Panc1 (cell line): Measurements from ENCODE around the gene TOR1AIP2. TPM values are rescaled to one million over a fixed set of nuclear protein-coding genes. Genes with fewer than 3 reads are reported as not detected.

Experiments
- ATAC-seq: fragments of 200-7000 bp; cut with Tn5 transposase; 2 replicates; pipeline ENCODE4 v1.9.1; 2020; ENCODE audit warnings: mild to moderate bottlenecking, moderate library complexity
- BruUV-seq: library from RNA; stranded (reverse); fragments of 400-500 nt; replicated peaks from 2 replicates; lab custom pipeline; 2021; lab: Mats Ljungman, UMichigan
- CTCF ChIA-PET: fragments of 300-600 bp; sonication (Branson Sonifier 250); formaldehyde crosslinking; loops from one replicate; lab custom pipeline; 2022; ENCODE audit warnings: antibody characterized with exemption; lab: Charles Lee
- POLR2A ChIA-PET: fragments of 300-600 bp; sonication (Branson Sonifier 250); formaldehyde crosslinking; loops from one replicate; lab custom pipeline; 2022; ENCODE audit warnings: antibody characterized with exemption; lab: Charles Lee
- DNase-seq: peaks from one replicate; pipeline ENCODE4 v3.0.0-alpha.2; 2010; ENCODE audit warnings: low read depth, low spot score
- H3K27ac ChIP-seq: 2 replicates; pipeline ENCODE4 v1.5.1; 2011; ENCODE audit warnings: mild to moderate bottlenecking, low read length, inconsistent platforms
- H3K27me3 ChIP-seq: fragments of 200-500 bp; sonication (Bioruptor generic); 2 replicates; pipeline ENCODE4 v1.6.0; 2014; ENCODE audit warnings: low read length, inconsistent platforms; ENCODE audit not compliant: control insufficient read depth, insufficient read depth
- H3K36me3 ChIP-seq: fragments of 200-500 bp; sonication (Bioruptor generic); 2 replicates; pipeline ENCODE4 v1.5.1; 2014; ENCODE audit warnings: inconsistent platforms, mild to moderate bottlenecking, low read length, moderate library complexity; ENCODE audit not compliant: control insufficient read depth, insufficient read depth
- H3K4me1 ChIP-seq: 2 replicates; pipeline ENCODE4 v1.5.1; 2011; ENCODE audit warnings: inconsistent platforms, mild to moderate bottlenecking, low read length, moderate library complexity; ENCODE audit not compliant: control insufficient read depth, insufficient read depth
- H3K4me3 ChIP-seq, 2 experiments: 2 replicates each; pipeline ENCODE4 v1.5.1; 2011 to 2012; ENCODE audit warnings: low read depth in 2 of 2, low read length in 2 of 2, mild to moderate bottlenecking in 2 of 2, inconsistent platforms in 1 of 2, moderate library complexity in 1 of 2
- H3K9me3 ChIP-seq: fragments of 200-500 bp; sonication (Bioruptor generic); 2 replicates; pipeline ENCODE4 v1.5.1; 2014; ENCODE audit warnings: low read depth, mild to moderate bottlenecking, inconsistent platforms, low read length, moderate library complexity; ENCODE audit not compliant: control insufficient read depth, insufficient read depth
- POLR2AphosphoS5 ChIP-seq: IDR thresholded peaks from 2 replicates; pipeline ENCODE4 v1.6.1; 2012; ENCODE audit warnings: mild to moderate bottlenecking, low read depth, low read length, moderate library complexity
- SIN3A ChIP-seq: IDR thresholded peaks from 2 replicates; pipeline ENCODE4 v1.6.1; 2012; ENCODE audit warnings: low read depth, mild to moderate bottlenecking, low read length, moderate library complexity, borderline replicate concordance; ENCODE audit not compliant: insufficient read depth
- TCF7L2 ChIP-seq: IDR thresholded peaks from 2 replicates; pipeline ENCODE4 v1.6.1; 2011; ENCODE audit warnings: mild to moderate bottlenecking, low read depth, low read length, inconsistent platforms
- in situ Hi-C: cut with HindIII; loops from 2 replicates; pipeline ENCODE4 v1.10.0; 2016; ENCODE audit warnings: low sequenced_read_pairs, low pct_unique_long_range_greater_than_20kb
- intact Hi-C: fragments of 100-400 bp; cut with micrococcal nuclease; formaldehyde crosslinking; loops from one replicate; pipeline ENCODE4 v1.10.0; 2022; ENCODE audit not compliant: unreplicated experiment
- total RNA-seq: library from RNA; stranded (reverse); gene quantifications from one replicate; pipeline ENCODE4 v1.2.1, GENCODE V29; 2021; ENCODE audit not compliant: unreplicated experiment
- TF ChIP-seq, protein P1 (sequence below), 2 experiments: IDR thresholded peaks; 2 replicates each; pipeline ENCODE4 v1.6.1; 2011 to 2012; ENCODE audit warnings: low read depth in 2 of 2, control low read depth in 1 of 2, low read length in 1 of 2, mild to moderate bottlenecking in 1 of 2, moderate library complexity in 1 of 2; ENCODE audit not compliant: insufficient read depth in 1 of 2
- TF ChIP-seq, protein P2 (sequence below): fragments of 450-650 bp; IDR thresholded peaks from 2 replicates; pipeline ENCODE4 v1.5.1; 2017; ENCODE audit warnings: mild to moderate bottlenecking

Gene TOR1AIP2
- total RNA-seq, 1 experiment from 2014 or later: 94.9 TPM

DNA sequence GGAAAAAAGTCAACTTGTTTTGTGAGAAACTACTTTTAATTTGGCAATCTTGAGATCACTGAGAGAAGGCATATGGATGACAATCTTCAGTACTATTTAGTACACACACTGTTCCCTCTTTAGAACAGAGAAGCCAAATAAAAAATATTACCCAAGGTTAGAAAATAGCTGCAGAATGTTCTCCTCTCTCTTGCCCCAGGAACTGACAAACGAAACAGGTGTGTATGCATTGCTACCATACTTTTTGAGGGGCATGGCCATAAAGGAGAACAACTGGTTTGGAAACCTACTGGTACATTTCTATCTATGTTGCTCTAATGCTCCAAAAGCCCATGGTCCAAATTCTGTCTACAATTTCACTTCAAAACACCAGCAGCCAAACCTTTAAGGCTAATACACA, 5.7 kb downstream of the TOR1AIP2 start:
- intact Hi-C loops (no loop called here), in situ Hi-C loops (no loop called here)
- Histone ChIP-seq H3K4me1 (peaks cover 11% of the 10 kb centered on the region; the same call in 1 of the 2 replicates), H3K4me3 (no peak overlapping the region), H3K9me3 (no peaks in the 10 kb centered on the region), H3K36me3 (peaks cover 31% of the 10 kb centered on the region), H3K27ac (no peak overlapping the region), H3K27me3 (no peaks in the 10 kb centered on the region)
- DNase-seq: no peak
- ChIA-PET POLR2A (no interaction called here), CTCF (no interaction called here)
- TF ChIP-seq, protein P1, sequence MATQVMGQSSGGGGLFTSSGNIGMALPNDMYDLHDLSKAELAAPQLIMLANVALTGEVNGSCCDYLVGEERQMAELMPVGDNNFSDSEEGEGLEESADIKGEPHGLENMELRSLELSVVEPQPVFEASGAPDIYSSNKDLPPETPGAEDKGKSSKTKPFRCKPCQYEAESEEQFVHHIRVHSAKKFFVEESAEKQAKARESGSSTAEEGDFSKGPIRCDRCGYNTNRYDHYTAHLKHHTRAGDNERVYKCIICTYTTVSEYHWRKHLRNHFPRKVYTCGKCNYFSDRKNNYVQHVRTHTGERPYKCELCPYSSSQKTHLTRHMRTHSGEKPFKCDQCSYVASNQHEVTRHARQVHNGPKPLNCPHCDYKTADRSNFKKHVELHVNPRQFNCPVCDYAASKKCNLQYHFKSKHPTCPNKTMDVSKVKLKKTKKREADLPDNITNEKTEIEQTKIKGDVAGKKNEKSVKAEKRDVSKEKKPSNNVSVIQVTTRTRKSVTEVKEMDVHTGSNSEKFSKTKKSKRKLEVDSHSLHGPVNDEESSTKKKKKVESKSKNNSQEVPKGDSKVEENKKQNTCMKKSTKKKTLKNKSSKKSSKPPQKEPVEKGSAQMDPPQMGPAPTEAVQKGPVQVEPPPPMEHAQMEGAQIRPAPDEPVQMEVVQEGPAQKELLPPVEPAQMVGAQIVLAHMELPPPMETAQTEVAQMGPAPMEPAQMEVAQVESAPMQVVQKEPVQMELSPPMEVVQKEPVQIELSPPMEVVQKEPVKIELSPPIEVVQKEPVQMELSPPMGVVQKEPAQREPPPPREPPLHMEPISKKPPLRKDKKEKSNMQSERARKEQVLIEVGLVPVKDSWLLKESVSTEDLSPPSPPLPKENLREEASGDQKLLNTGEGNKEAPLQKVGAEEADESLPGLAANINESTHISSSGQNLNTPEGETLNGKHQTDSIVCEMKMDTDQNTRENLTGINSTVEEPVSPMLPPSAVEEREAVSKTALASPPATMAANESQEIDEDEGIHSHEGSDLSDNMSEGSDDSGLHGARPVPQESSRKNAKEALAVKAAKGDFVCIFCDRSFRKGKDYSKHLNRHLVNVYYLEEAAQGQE (IDR thresholded peaks at IDR 0.05; ENCODE audit: insufficient read depth in 1 of 2, low read depth in 2 of 2, low read length in 1 of 2): no peak
- TF ChIP-seq POLR2AphosphoS5: no peak
- no peak for TF ChIP-seq TCF7L2
- no peak for TF ChIP-seq SIN3A
- TF ChIP-seq, protein P2, sequence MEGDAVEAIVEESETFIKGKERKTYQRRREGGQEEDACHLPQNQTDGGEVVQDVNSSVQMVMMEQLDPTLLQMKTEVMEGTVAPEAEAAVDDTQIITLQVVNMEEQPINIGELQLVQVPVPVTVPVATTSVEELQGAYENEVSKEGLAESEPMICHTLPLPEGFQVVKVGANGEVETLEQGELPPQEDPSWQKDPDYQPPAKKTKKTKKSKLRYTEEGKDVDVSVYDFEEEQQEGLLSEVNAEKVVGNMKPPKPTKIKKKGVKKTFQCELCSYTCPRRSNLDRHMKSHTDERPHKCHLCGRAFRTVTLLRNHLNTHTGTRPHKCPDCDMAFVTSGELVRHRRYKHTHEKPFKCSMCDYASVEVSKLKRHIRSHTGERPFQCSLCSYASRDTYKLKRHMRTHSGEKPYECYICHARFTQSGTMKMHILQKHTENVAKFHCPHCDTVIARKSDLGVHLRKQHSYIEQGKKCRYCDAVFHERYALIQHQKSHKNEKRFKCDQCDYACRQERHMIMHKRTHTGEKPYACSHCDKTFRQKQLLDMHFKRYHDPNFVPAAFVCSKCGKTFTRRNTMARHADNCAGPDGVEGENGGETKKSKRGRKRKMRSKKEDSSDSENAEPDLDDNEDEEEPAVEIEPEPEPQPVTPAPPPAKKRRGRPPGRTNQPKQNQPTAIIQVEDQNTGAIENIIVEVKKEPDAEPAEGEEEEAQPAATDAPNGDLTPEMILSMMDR: no peak
- no TSS peak for BruUV-seq
- no peak for ATAC-seq

DNA sequence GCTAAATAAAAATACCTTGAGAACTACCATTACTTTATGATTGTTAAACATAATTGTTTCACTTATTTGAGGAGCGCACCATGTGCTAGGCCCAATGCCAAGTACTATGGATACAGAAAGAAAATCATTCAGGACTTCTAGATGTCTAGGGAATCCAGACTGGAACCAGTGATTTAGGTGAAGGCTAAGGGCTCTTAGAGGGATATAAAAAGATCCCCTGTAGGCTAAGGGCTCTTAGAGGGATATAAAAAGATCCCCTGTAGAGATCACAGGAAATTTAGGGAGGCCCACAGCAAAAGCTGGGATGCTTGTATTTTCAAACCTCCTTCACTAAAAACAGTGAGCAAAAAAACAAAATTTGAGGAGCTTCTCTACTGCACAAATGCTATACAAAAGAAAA, 6.7 kb downstream of the TOR1AIP2 start:
- ATAC-seq (no peak), DNase-seq (no peak)
- Histone ChIP-seq H3K4me3 (no peak overlapping the region), H3K4me1 (peaks cover 4% of the 10 kb centered on the region; the same call in 1 of the 2 replicates), H3K9me3 (no peaks in the 10 kb centered on the region), H3K27me3 (no peaks in the 10 kb centered on the region), H3K36me3 (peaks cover 25% of the 10 kb centered on the region), H3K27ac (no peak overlapping the region)
- POLR2A ChIA-PET: no interaction called here
- no TSS peak for BruUV-seq
- intact Hi-C loops: no loop called here
- CTCF ChIA-PET: no interaction called here
- in situ Hi-C loops: no loop called here
- TF ChIP-seq POLR2AphosphoS5: no peak
- no peak for TF ChIP-seq SIN3A
- TF ChIP-seq, protein P1 (IDR thresholded peaks at IDR 0.05; ENCODE audit: insufficient read depth in 1 of 2, low read depth in 2 of 2, low read length in 1 of 2): no peak
- TF ChIP-seq, protein P2: no peak
- no peak for TF ChIP-seq TCF7L2
